ENCODE results near the gene MRI1. TPM values are rescaled to one million over a fixed set of nuclear protein-coding genes. Genes with fewer than 3 reads are reported as not detected.

The MRI1 gene
- total RNA-seq, 2 donors from 2014 or later, result 19.6 to 29.6 TPM

DNA sequence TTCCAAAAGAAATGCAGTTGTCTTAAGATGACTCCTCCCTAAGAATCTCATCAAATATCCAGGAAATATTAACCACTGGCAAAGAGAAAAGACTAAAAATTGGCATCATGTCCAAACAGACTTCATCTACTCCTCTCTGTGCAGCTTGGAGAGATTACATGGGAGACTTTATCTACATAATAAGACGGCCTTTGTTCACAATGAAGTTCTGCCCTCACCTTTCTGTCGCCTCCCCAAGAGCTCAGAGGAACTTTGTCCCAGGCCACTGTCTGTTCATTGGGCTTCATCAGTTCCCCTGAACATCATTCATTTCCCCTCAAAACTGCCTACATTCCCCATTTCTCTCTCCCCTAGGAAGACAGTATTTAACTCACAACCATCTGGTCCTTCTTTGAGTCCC is 22.4 kb upstream of the MRI1 start:
- Mint-ChIP-seq H3K4me3 (no peak overlapping the region), H3K27ac (no peak overlapping the region), H3K9me3 (peaks cover 4% of the 10 kb centered on the region), H3K36me3 (ENCODE audit: low read depth) (peaks cover 34% of the 10 kb centered on the region), H3K27me3 (ENCODE audit: insufficient read depth) (no peaks in the 10 kb centered on the region), H3K4me1 (no peaks in the 10 kb centered on the region)
- DNase-seq, result no peak
- H3K27me3 ChIP-seq (ENCODE audit: control insufficient read depth, insufficient read depth, low read length, poor library complexity, severe bottlenecking), result no peaks in the 10 kb centered on the region
- no peak overlapping the region for H3K27ac ChIP-seq (ENCODE audit: low read depth, low read length)
- no peak overlapping the region for H3K9ac ChIP-seq (ENCODE audit: extremely low read depth, low read length, poor library complexity, severe bottlenecking)
- peaks cover 4% of the 10 kb centered on the region for H3K36me3 ChIP-seq (ENCODE audit: control insufficient read depth, insufficient read depth, low read length)
- peaks cover 3% of the 10 kb centered on the region for H3K9me3 ChIP-seq (ENCODE audit: control insufficient read depth, low read length)
- H3K4me3 ChIP-seq (ENCODE audit: low read length), result no peak overlapping the region
- TF ChIP-seq, protein P1, sequence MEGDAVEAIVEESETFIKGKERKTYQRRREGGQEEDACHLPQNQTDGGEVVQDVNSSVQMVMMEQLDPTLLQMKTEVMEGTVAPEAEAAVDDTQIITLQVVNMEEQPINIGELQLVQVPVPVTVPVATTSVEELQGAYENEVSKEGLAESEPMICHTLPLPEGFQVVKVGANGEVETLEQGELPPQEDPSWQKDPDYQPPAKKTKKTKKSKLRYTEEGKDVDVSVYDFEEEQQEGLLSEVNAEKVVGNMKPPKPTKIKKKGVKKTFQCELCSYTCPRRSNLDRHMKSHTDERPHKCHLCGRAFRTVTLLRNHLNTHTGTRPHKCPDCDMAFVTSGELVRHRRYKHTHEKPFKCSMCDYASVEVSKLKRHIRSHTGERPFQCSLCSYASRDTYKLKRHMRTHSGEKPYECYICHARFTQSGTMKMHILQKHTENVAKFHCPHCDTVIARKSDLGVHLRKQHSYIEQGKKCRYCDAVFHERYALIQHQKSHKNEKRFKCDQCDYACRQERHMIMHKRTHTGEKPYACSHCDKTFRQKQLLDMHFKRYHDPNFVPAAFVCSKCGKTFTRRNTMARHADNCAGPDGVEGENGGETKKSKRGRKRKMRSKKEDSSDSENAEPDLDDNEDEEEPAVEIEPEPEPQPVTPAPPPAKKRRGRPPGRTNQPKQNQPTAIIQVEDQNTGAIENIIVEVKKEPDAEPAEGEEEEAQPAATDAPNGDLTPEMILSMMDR (conservative IDR thresholded peaks at IDR 0.05), result no peak
- no peaks in the 10 kb centered on the region for H3K4me1 ChIP-seq (ENCODE audit: control insufficient read depth, insufficient read depth, low read length)
- 90 to 92% methylated on average over 2 of the region's 2 CpGs for WGBS, 2 experiments (ENCODE audit: insufficient coverage in 1 of 2, insufficient read length in 1 of 2)

DNA sequence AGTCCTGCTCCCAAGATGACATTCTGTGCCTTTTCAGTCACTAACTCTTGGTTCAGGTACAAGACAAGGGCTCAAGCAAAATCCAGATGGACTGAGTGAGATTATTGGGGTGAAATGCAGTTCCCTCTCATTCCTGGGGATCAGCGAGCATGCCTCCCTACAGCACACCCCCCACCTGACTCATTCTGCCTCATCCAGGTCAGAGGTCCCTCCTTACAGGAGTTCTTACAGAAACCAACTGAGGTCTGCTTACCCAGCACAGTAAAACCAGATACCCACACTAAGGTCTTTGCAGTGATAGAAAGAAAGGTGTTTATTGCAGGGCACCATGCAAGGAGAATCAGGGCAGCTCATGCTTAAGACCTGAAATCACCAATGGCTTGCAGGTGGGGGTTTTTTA is 21.6 kb upstream of the MRI1 start:
- peaks cover 10% of the 10 kb centered on the region for H3K9me3 Mint-ChIP-seq
- no peak overlapping the region for H3K27ac Mint-ChIP-seq
- no peak for DNase-seq
- no peak overlapping the region for H3K27ac ChIP-seq (ENCODE audit: low read depth, low read length)
- TF ChIP-seq, protein P1 (conservative IDR thresholded peaks at IDR 0.05), result no peak
- no peak overlapping the region for H3K4me3 Mint-ChIP-seq
- no peaks in the 10 kb centered on the region for H3K4me1 Mint-ChIP-seq
- H3K27me3 ChIP-seq (ENCODE audit: control insufficient read depth, insufficient read depth, low read length, poor library complexity, severe bottlenecking), result no peaks in the 10 kb centered on the region
- H3K9me3 ChIP-seq (ENCODE audit: control insufficient read depth, low read length), result peaks cover 8% of the 10 kb centered on the region
- no peak overlapping the region for H3K4me3 ChIP-seq (ENCODE audit: low read length)
- H3K9ac ChIP-seq (ENCODE audit: extremely low read depth, low read length, poor library complexity, severe bottlenecking), result no peak overlapping the region
- 100% methylated on average over 1 of the region's 1 CpG; no CpG with 5 or more reads in 1 of the 2 experiments for WGBS, 2 experiments (ENCODE audit: insufficient coverage in 1 of 2, insufficient read length in 1 of 2)
- no peaks in the 10 kb centered on the region for H3K27me3 Mint-ChIP-seq (ENCODE audit: insufficient read depth)
- peaks cover 30% of the 10 kb centered on the region for H3K36me3 Mint-ChIP-seq (ENCODE audit: low read depth)
- peaks cover 3% of the 10 kb centered on the region for H3K36me3 ChIP-seq (ENCODE audit: control insufficient read depth, insufficient read depth, low read length)
- no peaks in the 10 kb centered on the region for H3K4me1 ChIP-seq (ENCODE audit: control insufficient read depth, insufficient read depth, low read length)

DNA sequence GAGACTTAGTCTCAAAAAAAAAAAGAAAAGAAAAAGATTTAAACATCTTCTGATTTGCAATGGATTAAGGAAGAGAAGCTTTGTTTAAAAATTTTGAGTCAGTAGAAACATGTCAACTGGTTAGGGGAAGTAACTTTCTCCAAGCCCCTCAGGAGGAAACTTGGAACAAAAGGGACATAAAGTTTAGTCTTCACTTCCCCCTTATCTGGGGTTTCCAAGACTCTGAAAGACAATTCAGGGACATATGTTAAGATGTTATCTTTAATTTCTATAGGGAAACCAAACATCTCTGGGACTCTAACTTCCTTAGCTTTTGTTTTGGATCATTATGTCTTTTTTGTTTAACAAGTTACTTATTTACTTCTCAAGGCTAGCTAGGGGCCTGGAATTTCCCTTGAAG is 20.1 kb upstream of the MRI1 start:
- Histone ChIP-seq H3K4me3 (ENCODE audit: low read length) (no peak overlapping the region), H3K27me3 (ENCODE audit: control insufficient read depth, insufficient read depth, low read length, poor library complexity, severe bottlenecking) (no peaks in the 10 kb centered on the region), H3K9ac (ENCODE audit: extremely low read depth, low read length, poor library complexity, severe bottlenecking) (no peak overlapping the region), H3K36me3 (ENCODE audit: control insufficient read depth, insufficient read depth, low read length) (no peaks in the 10 kb centered on the region), H3K4me1 (ENCODE audit: control insufficient read depth, insufficient read depth, low read length) (no peaks in the 10 kb centered on the region), H3K9me3 (ENCODE audit: control insufficient read depth, low read length) (peaks cover 8% of the 10 kb centered on the region), H3K27ac (ENCODE audit: low read depth, low read length) (no peak overlapping the region)
- TF ChIP-seq, protein P1 (conservative IDR thresholded peaks at IDR 0.05), result no peak
- Mint-ChIP-seq H3K4me1 (peaks cover 5% of the 10 kb centered on the region), H3K27ac (peak overlapping the region; percentile 74), H3K27me3 (ENCODE audit: insufficient read depth) (no peaks in the 10 kb centered on the region), H3K36me3 (ENCODE audit: low read depth) (peaks cover 24% of the 10 kb centered on the region), H3K9me3 (peaks cover 10% of the 10 kb centered on the region), H3K4me3 (no peak overlapping the region)
- no peak for DNase-seq
